ENCODE measurements around the gene RAMP1.

The RAMP1 gene

DNA sequence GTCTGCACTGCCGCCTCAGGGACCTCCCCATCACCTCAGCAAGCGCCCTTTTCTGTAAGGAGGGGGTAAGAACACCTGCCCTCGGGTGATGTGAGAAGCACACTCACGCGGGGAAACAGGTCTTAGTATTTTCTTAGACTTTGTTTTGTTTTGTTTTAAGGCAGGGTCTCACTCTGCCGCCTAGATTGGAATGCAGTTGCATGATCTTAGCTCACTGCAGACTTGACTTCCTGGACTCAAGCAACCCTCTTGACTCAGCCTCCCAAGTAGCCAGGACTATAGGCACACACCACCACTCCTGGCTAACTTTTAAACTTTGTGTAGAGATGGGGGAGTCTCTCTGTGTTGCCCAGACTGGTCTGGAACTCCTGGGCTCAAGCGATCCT lies 37.1 kb downstream of the RAMP1 start:
- no peak for DNase-seq

DNA sequence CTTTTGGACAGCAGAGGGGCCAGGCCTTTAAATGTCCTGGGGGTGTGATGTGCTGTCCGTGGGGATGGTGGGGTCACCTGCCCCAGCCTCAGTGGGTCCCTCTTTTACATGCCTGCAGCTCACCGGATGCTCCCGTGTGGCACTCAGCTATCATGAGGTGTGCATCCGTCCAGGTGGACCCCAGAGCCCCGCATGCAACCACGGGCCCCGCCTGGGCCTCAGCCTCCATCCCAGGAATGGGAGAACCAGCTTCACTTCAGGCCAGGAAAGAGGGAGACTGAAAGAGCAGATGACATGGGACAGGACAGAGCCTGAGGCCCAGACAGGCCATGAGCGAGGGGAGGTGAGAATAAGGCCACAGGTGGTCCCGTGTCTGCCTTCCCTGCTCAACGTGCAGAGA lies 37.5 kb downstream of the RAMP1 start:
- no peak for DNase-seq

DNA sequence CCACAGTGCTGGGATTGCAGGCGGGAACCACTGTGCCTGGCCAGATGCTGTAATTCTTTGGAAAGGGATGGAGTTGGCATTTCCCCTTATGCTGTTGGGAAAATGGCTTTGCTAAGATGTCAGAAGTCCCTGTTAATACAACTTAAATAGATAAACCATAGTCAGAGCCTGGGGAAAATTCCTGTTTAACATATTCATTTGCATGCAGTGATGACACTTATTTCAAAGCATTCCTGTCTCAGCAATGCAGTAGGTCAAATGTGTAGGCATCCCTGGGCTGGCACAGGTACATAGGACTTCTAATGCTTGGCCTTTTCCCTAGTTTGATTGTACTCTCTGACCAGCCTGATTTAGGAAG lies 38.6 kb downstream of the RAMP1 start:
- no peak for DNase-seq

DNA sequence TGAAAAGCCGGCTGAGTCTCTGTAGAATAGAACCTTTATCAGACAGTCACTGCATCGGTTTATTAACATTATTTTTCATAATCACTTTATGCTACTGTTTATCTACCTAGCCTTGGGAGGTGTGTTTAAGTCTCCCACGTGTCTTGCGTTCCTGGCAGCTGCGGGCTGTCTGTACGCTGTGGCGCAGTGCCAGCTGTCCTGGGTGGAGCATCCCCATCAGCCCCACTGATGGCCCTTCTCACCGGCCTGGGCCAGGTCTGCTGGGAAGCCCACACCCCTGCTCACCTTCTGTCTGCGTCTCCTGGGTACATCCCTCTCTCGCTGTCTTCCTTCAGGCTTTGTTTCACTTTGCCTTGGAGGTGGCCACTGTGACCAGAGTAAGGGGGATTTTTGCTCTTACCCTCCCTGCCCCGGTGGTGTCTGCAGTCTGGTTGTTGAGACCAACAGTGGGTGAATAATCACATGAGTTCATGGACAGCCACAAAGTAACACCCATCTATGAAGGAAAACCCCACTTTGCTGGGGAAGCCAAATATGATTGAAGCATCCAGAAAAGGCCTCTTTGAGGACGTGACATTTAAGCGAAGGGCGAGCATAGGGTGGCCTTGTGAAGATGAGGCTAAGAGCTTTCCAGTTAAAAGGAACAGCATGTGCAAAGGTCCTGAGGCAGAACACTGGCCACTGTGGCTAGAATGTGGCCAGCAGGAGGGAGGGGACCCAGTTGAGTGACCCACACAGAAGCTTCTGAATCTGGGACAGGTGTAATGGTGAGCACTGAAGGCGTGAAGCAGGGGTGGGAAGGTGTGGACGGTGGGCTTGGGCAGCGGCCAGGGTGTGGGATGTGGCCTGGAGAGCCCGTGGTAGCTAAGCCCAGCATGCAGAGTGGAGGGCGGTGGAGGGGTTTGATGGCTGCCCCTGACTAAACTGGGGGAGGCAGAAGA lies 41.7 kb downstream of the RAMP1 start:
- no peak for DNase-seq

DNA sequence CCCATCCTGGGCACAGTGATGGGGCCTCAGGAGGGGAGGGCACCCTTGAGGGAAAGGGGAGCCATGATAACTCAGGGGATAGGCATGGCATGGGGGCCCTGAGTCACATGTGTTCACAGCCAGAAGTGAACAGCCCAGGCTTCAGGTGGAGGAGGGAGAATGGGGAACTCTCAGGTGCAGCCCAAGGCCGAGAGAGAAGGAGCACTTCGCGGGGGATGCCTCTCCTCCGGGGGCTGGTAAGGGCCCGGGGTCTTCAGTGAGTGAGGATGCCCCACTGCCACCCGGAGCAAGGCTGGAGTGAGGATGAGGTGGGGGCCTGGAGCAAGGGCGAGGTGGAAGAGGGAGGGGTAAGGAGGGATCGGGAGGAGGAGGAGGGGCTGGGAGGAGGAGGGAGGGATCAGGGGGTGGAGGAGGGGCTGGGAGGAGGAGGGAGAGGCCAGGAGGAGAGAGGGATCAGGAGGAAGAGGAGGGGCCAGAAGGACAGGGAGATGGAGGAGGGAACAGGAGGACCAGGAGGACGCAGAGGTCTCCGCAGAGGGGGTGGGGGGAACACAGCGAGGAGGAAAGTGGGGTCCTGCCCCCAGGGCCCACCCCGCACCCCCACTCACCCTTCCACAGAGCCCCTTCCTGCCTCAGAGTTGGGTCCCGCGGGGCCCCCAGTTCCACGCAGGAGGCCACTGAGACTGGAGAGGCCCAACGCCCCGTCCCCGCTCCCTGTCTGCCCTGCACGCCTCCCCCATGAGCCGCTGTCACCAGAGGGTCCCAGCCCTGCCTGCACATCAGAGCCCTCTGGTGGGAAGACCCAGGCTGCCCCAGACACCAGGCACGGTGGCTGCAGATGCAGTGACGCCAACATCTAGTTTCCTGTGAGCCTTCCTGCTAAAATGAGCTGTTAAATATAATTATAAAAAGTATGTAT lies 42.8 kb downstream of the RAMP1 start:
- DNase-seq = no peak

DNA sequence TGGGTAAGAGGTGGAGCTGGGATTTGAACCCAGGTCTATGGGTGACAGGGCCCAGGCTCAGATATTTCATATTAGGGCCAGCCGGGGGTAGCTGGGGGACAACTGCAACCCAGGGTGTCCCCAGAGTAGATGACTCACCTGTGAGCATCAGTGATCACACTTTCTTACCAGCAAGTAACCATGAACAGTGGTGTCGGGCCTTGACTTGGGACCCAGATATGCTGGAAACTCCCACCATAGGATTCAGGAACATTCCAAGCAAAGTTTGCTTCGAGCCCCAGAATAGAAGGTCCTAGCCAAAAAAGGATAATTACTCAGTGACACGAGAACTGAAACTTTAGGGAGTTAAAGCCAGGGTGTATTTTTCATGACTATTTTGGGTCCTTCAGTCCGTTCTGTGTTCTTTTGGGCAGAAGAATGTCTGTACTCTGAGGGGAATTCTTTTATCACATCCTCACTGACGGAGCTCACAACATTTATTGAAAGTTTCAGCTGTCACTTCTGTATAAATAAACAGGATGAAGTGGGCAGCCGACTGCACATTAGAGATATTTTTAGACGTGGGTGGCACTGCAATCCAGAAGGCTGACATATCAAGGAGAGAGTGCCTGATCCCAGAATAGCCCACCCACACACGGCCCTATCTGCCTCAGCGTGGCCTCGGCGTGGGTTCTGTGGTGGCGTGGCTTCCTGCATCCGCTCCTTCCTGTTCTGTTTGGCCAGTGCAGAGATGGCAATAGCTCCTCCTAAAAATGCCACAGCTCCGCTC lies 45.6 kb downstream of the RAMP1 start:
- DNase-seq = no peak

DNA sequence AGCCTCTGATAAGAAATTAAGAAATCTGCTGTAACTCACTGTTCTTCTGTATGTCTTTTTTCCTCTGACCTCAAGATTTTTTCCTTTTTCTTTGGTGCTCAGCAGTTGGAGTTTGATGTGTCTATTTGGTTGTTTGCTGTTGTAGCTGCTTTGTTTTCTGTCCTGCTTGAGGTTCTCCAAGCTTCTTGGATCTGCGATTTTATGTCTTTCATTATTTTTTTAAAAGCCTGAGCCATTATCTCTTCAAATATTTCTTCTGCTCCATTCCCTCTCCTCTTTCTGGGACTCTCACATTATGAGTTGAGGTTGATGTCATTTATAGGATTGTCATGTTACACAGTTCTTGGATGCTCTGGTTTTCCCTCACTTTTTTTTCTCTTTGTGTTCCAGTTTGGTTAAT lies 47.7 kb downstream of the RAMP1 start:
- DNase-seq = no peak

DNA sequence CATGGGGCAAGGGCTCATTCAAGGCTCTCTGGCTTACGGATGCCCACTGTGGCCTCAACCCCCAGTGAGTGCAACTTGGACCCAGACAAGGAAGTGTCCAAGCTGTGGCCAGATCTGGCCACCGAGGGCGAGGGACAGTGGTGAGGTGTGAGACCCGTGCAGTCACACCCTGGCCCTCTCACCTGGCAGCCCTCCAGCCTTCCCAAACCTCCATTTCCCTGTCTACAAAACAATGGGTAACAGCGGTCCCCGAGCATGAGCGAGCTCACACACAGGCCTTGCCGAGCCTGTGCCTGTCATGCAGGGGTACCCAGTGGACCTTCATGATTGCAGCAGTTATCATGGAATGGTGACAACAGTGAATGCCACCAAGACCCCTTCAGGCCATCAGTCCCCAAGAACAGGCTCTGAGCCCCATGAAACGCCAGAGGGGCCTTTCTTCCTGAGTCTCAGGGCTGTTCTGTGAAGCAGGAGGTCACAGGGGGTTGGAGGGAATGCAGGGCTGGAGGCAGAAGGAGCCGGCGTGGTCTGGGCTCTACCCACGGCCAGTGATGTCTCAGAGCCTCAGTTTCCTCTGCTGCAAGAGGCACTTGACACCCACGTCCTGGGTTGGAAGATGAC lies 49.8 kb downstream of the RAMP1 start:
- DNase-seq = no peak

DNA sequence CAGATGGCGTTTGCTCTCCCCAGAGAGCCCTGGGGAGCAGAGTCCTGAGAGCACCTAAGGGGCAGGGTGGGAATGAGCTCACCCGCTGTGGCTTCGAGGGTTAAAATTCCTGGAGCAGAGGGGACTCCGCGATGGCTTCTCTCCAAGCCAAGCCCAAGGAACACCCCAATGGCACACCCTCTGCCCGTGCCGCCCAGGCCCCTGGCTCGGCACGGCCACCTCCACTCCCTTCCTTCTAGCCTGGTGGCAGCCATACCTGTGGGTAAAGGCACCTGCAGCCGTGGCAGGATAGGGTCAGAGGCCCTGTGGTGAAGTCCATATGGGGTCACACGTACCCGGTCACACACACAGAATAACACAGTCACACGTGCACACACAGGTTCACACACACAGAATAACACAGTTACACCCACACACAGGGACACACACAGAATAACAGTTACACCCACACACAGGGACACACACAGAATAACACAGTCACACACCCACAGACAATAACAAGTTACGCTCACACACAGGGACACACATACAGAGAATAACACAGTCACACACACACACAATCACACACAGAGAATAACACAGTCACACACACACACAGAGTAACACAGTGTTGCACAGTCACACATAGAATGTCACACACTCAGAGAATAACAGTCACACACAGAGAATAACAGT lies 50.5 kb downstream of the RAMP1 start:
- DNase-seq = no peak

DNA sequence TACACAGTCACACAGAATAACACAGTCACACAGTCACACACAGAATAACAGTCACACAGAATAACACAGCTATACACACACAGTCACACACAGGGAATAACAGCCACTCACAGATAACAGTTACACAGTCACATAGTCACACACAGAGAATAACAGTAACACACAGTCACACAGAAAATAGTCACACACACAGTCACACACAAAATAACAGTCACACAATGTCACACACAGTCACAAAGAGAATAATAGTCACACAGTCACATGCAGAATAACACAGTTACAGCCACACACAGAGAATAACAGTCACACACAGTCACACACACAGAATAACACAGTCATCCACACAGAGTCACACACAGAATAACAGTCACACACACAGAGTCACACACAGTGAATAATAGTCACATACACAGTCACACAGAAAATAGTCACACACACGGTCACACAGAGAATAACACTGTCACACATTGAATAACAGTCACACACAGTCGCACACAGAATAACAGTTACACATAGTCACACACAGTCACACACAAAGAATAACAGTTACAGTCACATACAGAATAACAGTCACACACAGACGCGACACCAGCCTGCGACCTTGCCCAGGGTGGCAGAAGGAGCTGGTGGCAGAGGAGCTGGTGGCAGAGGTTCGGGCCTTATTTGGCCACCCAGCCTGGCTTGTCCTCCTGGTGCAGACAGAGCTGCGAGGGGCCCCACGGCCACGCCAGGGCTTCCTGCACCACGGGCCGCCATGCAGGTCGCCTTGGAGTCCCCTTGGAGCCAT lies 51.3 kb downstream of the RAMP1 start:
- no peak for DNase-seq

DNA sequence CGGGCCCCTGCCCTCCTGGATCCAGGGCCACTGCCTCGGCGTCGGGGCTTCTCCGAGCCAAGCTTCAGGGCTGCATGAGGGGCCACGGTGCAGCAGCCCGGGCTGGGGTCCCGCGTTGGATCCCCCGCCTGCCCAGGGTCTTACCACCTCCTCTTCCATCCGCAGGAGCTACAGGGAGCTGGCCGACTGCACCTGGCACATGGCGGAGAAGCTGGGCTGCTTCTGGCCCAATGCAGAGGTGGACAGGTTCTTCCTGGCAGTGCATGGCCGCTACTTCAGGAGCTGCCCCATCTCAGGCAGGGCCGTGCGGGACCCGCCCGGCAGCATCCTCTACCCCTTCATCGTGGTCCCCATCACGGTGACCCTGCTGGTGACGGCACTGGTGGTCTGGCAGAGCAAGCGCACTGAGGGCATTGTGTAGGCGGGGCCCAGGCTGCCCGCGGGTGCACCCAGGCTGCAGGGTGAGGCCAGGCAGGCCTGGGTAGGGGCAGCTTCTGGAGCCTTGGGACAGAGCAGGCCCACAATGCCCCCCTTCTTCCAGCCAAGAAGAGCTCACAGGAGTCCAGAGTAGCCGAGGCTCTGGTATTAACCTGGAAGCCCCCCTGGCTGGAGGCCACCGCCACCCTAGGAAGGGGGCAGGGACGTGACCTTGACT lies 52.1 kb downstream of the RAMP1 start:
- DNase-seq = no peak

DNA sequence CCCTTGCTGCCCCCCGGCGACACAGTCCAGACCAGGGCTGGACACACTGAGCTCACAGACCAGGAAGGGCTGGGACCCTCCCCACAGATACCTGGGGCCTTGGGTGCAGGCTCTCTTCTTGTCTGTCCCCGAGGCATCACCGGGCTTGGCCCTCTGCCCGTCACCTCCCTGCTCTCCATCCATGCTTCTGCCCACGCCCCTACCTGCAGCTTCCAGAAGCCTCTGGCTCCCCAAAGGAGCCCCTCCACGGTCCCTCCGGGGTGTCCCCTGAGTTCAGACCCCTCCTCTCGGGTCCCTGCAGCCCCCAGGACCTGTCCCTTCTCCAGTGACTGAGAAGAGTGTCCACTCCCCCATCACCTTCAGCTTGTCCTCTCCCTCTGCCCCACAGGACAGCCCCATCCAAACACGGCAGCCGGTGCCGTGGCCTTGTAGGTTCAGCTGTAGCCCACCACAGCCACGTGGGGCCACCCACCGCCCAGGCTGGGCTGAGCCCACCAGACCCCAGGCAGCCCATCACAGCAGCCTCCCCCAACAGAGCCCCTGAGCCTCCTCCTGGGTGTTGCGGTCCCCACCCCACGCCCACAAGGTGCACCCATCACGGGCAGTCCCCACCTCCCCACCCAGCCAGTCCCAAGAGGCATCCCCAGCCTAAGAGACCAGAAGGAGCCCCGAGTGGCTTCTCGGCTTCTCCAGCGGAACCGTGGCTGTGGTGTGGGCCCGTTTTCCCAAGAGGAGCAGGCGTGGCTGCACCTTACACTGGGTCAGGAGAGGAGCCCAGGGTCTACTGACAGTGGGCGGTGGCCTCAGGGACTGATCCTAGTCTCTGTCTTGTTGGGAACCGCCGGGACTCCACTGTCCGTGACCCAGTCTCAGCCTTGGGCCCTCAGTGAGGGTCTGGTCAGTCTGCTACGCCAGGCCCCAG lies 53.1 kb downstream of the RAMP1 start:
- no peak for DNase-seq

DNA sequence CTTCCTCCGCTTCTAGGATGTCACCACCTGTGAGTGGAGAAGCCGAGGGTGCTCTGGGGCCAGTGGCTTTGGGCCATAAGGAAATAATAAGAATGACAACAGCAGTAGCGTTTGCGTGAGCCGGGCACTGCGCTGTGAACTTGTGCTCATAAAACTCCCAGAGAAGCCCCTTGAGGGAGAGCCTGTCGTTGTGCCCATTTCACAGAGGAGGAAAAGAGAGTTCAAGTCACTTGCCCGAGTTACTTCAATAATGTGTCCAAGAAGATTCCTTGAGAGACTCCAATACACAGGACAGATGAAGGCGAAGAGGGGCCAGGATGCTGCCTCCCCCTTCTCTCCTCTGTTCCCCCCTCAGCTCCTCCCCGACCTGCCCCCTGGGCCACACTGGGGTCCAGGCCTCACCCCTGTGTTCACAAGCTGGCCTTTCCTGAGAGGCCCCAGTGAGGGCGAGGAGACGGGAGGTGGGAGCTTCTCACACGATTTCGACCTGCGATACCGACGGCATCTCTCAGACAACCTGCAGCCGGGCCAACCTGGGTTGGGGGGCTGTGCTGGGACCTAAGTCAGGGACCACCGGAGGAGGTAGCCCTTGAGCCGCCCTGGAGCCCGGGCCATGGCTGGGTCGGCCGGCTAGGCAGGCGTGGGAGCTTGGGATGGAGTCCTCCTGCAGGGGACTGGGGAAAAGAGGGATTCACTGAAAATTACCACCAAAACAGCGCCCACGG lies 53.9 kb downstream of the RAMP1 start:
- DNase-seq = no peak

DNA sequence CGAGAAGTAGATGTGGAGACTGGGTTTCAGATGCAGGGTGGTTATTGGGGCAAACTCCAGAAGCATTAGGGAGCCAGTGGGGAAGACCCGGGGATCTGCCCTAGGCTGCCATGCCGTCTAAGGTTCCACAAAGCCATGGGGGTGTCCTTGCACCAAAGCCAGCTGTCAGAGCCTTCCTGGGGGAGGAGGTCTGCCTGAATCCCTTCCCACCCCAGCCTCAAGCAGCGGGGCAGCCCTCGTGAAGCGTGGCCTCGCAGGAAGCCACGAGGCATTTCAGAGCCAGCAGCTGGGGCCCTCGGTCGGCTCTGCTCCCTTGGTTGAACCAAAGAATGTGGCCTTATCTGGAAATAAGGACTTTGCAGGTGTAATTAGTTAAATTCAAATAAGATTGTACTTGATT lies 56.2 kb downstream of the RAMP1 start:
- DNase-seq = no peak

DNA sequence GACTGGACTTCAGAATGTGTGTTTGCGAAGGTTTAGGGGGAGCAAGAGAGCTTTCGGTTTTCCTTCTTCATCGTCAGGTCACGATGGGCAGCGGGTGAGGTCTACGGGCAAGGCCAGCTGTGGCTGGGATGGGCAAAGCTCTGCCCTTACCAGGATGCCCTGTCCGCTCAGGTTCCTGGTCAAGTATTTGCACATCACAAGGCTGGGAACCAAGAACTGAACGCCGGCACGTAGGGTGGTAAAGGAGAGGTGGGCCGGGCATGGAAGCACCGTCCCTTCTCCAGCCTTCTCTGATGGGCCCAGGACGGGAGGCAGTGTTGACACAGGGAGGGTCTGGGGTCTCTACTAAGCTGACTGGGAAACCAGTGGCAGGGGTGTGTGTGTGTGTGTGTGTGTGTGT lies 56.9 kb downstream of the RAMP1 start:
- DNase-seq = no peak

DNA sequence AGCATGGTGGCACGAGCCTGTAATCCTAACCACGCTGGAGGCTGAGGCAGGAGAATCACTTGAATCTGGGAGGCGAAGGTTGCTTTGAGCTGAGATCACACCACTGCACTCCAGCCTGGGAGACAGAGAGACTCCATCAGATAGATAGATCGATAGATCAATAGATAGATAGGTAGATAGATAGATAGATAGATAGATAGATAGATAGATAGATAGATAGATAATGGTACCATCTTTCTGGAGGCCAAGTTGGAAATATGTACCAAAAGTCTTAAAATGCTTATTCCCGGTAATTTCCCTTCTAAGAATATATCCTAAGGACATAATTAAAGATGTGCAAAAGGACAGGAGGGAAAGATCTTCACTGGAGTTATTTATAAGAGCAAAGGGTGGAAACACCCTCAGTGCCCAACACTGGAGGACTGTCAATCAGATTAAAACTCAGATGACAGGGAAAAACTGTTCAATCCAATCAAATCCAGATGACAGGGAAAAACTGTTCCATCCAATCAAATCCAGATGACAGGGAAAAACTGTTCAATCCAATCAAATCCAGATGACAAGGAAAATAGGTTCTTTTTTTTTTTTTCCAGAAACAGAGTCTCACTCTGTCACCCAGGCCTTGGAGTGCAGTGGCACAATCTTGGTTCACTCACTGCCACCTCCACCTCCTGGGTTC lies 58.4 kb downstream of the RAMP1 start:
- DNase-seq = no peak

DNA sequence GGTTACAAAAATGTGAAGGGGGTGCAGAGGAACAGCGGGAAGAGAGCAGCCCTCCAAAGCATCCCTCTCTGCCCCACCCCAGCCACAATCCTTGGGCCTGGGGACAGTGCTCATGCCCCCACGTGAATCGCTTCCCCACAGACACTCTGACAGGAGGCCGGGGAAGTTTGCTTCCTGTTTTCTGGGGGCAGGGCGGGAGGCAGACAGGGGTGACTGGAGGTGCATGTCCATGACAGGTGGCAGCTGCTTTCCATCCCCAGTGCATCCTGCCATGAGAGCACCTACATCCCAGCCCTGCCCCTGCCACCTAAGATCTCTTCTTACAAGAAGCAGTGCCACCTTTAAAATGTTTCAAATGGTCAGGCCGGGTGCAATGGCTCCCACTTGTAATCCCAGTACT lies 60.2 kb downstream of the RAMP1 start:
- no peak for DNase-seq

DNA sequence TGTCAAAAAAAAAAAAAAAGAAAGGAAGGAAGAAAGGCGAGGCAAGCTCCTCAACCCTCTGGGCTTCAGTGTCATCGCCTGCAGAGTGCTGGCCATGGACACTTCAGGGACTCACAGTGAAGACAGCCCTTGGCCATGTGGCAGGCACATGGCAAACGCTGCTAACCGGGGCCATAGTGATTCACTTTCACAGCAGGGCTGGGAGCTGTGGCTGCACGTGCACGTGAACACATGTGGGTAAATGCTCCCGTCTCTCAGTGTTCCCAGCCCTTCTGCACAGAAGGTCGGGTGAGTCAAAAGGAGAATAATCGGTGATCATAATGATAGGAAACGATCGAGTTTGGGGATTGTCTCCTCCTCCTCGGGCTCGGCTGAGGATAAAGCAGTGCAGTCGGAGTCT lies 61.2 kb downstream of the RAMP1 start:
- no peak for DNase-seq

All from SIG-M5 (cell line).